ENCODE data around the gene NAPSA.
A peak's percentile ranks its signal among the peaks of the same experiment; 100 is the strongest.
"Not testable (repeated sequence)": the region's sequence is repeated elsewhere in the genome, so short reads cannot be mapped to it uniquely, and the experiment has no call there.

The NAPSA gene

GRCh38 chr19:50329926-50330294, 35.5 kb downstream of the NAPSA start:
- not testable (repeated sequence) for DNase-seq

GRCh38 chr19:50329146-50329925, 36.1 kb downstream of the NAPSA start, which contains the start of gene KCNC3:
Gene KCNC3 (minus strand): TSS chr19:50329377. CDS start chr19:50329082, 295 bp downstream.
- peak; percentile 82 for DNase-seq

- DNase-seq, result no peak
Observed at GRCh38 chr19:50328873-50329145, 36.6 kb downstream of the NAPSA start.

- no peak for DNase-seq
Observed at GRCh38 chr19:50328224-50328872, 37.1 kb downstream of the NAPSA start.

- no peak for DNase-seq
Observed at GRCh38 chr19:50327461-50328223, 37.8 kb downstream of the NAPSA start.

GRCh38 chr19:50327013-50327412, 38.4 kb downstream of the NAPSA start:
- DNase-seq, result no peak

GRCh38 chr19:50326101-50326664, 39.3 kb downstream of the NAPSA start:
- DNase-seq, result no peak

GRCh38 chr19:50325310-50326100, 39.9 kb downstream of the NAPSA start:
- DNase-seq, result peak; percentile 50

- DNase-seq, result no peak
Observed at GRCh38 chr19:50324331-50324730, 41.1 kb downstream of the NAPSA start.

- DNase-seq, result no peak
Observed at GRCh38 chr19:50323782-50324133, 41.7 kb downstream of the NAPSA start.

GRCh38 chr19:50322931-50323781, 42.3 kb downstream of the NAPSA start:
- no peak for DNase-seq

- no peak for DNase-seq
Observed at GRCh38 chr19:50322234-50322633, 43.2 kb downstream of the NAPSA start.

- DNase-seq, result no peak
Observed at GRCh38 chr19:50321831-50322230, 43.6 kb downstream of the NAPSA start.

- DNase-seq, result no peak
Observed at GRCh38 chr19:50320596-50320995, 44.8 kb downstream of the NAPSA start.

- DNase-seq, result no peak
Observed at GRCh38 chr19:50320051-50320450, 45.4 kb downstream of the NAPSA start.

- DNase-seq, result no peak
Observed at GRCh38 chr19:50319156-50319555, 46.3 kb downstream of the NAPSA start.

GRCh38 chr19:50318438-50318837, 47.0 kb downstream of the NAPSA start:
- no peak for DNase-seq

GRCh38 chr19:50317115-50317514, 48.3 kb downstream of the NAPSA start:
- no peak for DNase-seq

GRCh38 chr19:50315773-50316448, 49.5 kb downstream of the NAPSA start:
- no peak for DNase-seq

GRCh38 chr19:50314724-50315708, 50.4 kb downstream of the NAPSA start:
- no peak for DNase-seq
